Caco-2 (cell line): ENCODE results near the gene CERS6. TPM values are rescaled to one million over a fixed set of nuclear protein-coding genes. Genes with fewer than 3 reads are reported as not detected.

Source experiments
- BruUV-seq: library from RNA; stranded (reverse); fragments of 400-500 nt; replicated peaks from 2 replicates; lab custom pipeline; 2021; lab: Mats Ljungman, UMichigan
- CTCF ChIA-PET: fragments of 300-600 bp; sonication (Branson Sonifier 250); formaldehyde crosslinking; loops from one replicate; lab custom pipeline; 2022; ENCODE audit warnings: antibody characterized with exemption; lab: Charles Lee
- POLR2A ChIA-PET: fragments of 300-600 bp; sonication (Branson Sonifier 250); formaldehyde crosslinking; loops from one replicate; lab custom pipeline; 2022; ENCODE audit warnings: antibody characterized with exemption; lab: Charles Lee
- DNase-seq, 2 experiments: peaks; one replicate each; pipeline versions ENCODE4 v3.0.0 to v3.0.0-alpha.2; 2020 to 2022
- H3K27me3 ChIP-seq: replicated peaks from 2 replicates; pipeline ENCODE4 v1.6.0; 2011; ENCODE audit warnings: low read length; ENCODE audit not compliant: control insufficient read depth, insufficient read depth
- H3K36me3 ChIP-seq: 2 replicates; pipeline ENCODE4 v1.5.1; 2011; ENCODE audit warnings: low read length; ENCODE audit not compliant: control insufficient read depth, insufficient read depth
- H3K4me1 ChIP-seq: fragments of 250-450 bp; sonication (Bioruptor Pico); 2 replicates; pipeline ENCODE4 v1.5.1; 2020; ENCODE audit warnings: mild to moderate bottlenecking
- H3K4me3 ChIP-seq: 2 replicates; pipeline ENCODE4 v1.5.1; 2011; ENCODE audit warnings: low read depth, mild to moderate bottlenecking, control low read depth, low read length
- H3K9me3 ChIP-seq: fragments of 250-450 bp; sonication (Bioruptor Pico); 2 replicates; pipeline ENCODE4 v1.5.1; 2020; ENCODE audit warnings: mild to moderate bottlenecking, moderate library complexity
- H3K27ac Mint-ChIP-seq: one replicate; pipeline ENCODE4 v1.8.0; 2022; ENCODE audit warnings: mixed read lengths; ENCODE audit not compliant: unreplicated experiment
- H3K27me3 Mint-ChIP-seq: one replicate; pipeline ENCODE4 v1.8.0; 2022; ENCODE audit warnings: mixed read lengths; ENCODE audit not compliant: insufficient read depth, unreplicated experiment
- H3K36me3 Mint-ChIP-seq: one replicate; pipeline ENCODE4 v1.8.0; 2022; ENCODE audit warnings: mild to moderate bottlenecking, mixed read lengths; ENCODE audit not compliant: insufficient read depth, unreplicated experiment
- H3K4me1 Mint-ChIP-seq: one replicate; pipeline ENCODE4 v1.8.0; 2022; ENCODE audit warnings: low read depth, mixed read lengths; ENCODE audit not compliant: unreplicated experiment
- H3K4me3 Mint-ChIP-seq: one replicate; pipeline ENCODE4 v1.8.0; 2022; ENCODE audit warnings: mild to moderate bottlenecking, moderate library complexity, mixed read lengths; ENCODE audit not compliant: unreplicated experiment
- H3K9me3 Mint-ChIP-seq: one replicate; pipeline ENCODE4 v1.8.0; 2022; ENCODE audit warnings: mixed read lengths; ENCODE audit not compliant: unreplicated experiment
- intact Hi-C: fragments of 100-400 bp; cut with micrococcal nuclease; formaldehyde crosslinking; loops from one replicate; pipeline ENCODE4 v1.10.0; 2022; ENCODE audit not compliant: unreplicated experiment
- total RNA-seq: library from RNA; stranded (reverse); gene quantifications from 2 replicates; pipeline ENCODE4 v1.2.3, GENCODE V29; 2022
- TF ChIP-seq, protein P1 (sequence below), 2 experiments: fragments of 200-600 bp in 1 of 2; IDR thresholded peaks; 1 replicate in 1 of 2; 2 replicates in 1 of 2; pipeline versions ENCODE4 v1.5.1 to v1.8.0; 2011 to 2022; ENCODE audit warnings: antibody characterized with exemption in 1 of 2, control low read depth in 1 of 2, inconsistent platforms in 1 of 2, low read depth in 1 of 2, low read length in 1 of 2, mild to moderate bottlenecking in 1 of 2, moderate library complexity in 1 of 2; ENCODE audit not compliant: insufficient read depth in 1 of 2, severe bottlenecking in 1 of 2, unreplicated experiment in 1 of 2

Gene CERS6
- total RNA-seq, 1 experiment from 2014 or later: 32.7 TPM

DNA sequence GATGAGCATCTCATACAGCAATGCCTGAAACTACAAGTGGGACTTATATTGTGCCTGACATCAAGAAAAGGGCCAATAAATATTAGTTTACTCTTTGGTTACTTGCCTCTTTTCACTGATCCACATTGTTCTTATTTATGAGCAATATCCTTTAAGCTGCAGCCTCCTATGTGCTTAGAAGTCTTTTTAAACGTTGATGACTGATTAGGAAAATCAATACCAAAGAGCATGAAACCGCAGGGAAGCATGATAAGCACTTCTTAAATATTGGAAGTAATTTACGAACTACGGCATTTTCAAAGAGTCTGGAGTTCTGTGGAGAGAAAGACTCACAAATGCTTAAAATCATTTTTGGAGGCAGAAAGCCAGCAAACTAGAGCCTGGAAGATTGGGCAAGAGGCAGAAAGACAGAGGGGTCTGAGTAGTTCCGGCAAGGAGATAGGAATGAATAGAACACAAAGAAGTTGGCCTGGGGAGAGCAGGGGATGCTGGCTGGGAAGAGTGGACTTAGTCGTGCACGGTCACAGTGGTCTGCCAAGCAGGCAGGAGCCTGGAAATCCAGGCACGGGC lies 223.8 kb downstream of the CERS6 start:
- no peaks in the 10 kb centered on the region for H3K9me3 Mint-ChIP-seq

DNA sequence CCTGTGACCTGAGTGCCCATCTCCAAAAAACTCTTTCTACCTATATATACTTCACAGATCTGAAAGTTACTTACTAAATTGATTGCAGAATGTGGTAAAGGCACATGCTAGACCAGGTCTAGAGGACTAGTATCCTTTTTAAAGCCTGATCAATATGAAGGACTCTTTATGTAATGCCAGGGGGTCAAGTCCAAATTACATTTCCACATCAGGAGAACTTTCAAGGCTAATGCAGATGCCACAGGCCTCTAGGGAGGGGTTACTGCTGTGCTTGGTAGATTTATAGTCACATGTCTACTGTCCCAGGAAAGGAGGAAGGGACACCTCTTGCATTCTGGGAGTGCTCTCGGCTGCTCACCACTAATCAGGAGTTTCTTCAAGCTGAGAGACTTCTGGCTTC lies 227.9 kb downstream of the CERS6 start:
- intact Hi-C loops: loop anchor here (2.0 kb wide), 1 partner anchor 23 kb away; no protein-coding TSS in a partner anchor
- peaks cover 11% of the 10 kb centered on the region for H3K4me1 Mint-ChIP-seq
- Histone ChIP-seq H3K36me3 (no peaks in the 10 kb centered on the region), H3K27me3 (no peaks in the 10 kb centered on the region), H3K9me3 (no peaks in the 10 kb centered on the region), H3K4me3 (no peak overlapping the region), H3K4me1 (peaks cover 10% of the 10 kb centered on the region)
- DNase-seq: no peak
- H3K4me3 Mint-ChIP-seq: no peak overlapping the region
- no TSS peak for BruUV-seq
- H3K36me3 Mint-ChIP-seq: peaks cover 10% of the 10 kb centered on the region
- CTCF ChIA-PET: no interaction called here
- H3K27ac Mint-ChIP-seq: no peak overlapping the region
- no peaks in the 10 kb centered on the region for H3K27me3 Mint-ChIP-seq
- TF ChIP-seq, protein P1, sequence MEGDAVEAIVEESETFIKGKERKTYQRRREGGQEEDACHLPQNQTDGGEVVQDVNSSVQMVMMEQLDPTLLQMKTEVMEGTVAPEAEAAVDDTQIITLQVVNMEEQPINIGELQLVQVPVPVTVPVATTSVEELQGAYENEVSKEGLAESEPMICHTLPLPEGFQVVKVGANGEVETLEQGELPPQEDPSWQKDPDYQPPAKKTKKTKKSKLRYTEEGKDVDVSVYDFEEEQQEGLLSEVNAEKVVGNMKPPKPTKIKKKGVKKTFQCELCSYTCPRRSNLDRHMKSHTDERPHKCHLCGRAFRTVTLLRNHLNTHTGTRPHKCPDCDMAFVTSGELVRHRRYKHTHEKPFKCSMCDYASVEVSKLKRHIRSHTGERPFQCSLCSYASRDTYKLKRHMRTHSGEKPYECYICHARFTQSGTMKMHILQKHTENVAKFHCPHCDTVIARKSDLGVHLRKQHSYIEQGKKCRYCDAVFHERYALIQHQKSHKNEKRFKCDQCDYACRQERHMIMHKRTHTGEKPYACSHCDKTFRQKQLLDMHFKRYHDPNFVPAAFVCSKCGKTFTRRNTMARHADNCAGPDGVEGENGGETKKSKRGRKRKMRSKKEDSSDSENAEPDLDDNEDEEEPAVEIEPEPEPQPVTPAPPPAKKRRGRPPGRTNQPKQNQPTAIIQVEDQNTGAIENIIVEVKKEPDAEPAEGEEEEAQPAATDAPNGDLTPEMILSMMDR (IDR thresholded peaks at IDR 0.05; ENCODE audit: insufficient read depth in 1 of 2, low read depth in 1 of 2, low read length in 1 of 2, severe bottlenecking in 1 of 2, unreplicated experiment in 1 of 2): no peak
- no peaks in the 10 kb centered on the region for H3K9me3 Mint-ChIP-seq
- POLR2A ChIA-PET: no interaction called here

More for the DNA sequence above, 223.8 kb downstream of the CERS6 start:
- H3K4me3 Mint-ChIP-seq: no peak overlapping the region
- Histone ChIP-seq H3K36me3 (no peaks in the 10 kb centered on the region), H3K27me3 (no peaks in the 10 kb centered on the region), H3K4me3 (no peak overlapping the region), H3K4me1 (peaks cover 4% of the 10 kb centered on the region; the same call in 1 of the 2 replicates), H3K9me3 (no peaks in the 10 kb centered on the region)
- H3K4me1 Mint-ChIP-seq: no peaks in the 10 kb centered on the region
- TF ChIP-seq, protein P1 (IDR thresholded peaks at IDR 0.05; ENCODE audit: insufficient read depth in 1 of 2, low read depth in 1 of 2, low read length in 1 of 2, severe bottlenecking in 1 of 2, unreplicated experiment in 1 of 2): no peak
- ChIA-PET CTCF (no interaction called here), POLR2A (no interaction called here)
- BruUV-seq: no TSS peak
- DNase-seq: no peak
- intact Hi-C loops: no loop called here
- no peak overlapping the region for H3K27ac Mint-ChIP-seq
- H3K36me3 Mint-ChIP-seq: peaks cover 11% of the 10 kb centered on the region
- H3K27me3 Mint-ChIP-seq: no peaks in the 10 kb centered on the region

DNA sequence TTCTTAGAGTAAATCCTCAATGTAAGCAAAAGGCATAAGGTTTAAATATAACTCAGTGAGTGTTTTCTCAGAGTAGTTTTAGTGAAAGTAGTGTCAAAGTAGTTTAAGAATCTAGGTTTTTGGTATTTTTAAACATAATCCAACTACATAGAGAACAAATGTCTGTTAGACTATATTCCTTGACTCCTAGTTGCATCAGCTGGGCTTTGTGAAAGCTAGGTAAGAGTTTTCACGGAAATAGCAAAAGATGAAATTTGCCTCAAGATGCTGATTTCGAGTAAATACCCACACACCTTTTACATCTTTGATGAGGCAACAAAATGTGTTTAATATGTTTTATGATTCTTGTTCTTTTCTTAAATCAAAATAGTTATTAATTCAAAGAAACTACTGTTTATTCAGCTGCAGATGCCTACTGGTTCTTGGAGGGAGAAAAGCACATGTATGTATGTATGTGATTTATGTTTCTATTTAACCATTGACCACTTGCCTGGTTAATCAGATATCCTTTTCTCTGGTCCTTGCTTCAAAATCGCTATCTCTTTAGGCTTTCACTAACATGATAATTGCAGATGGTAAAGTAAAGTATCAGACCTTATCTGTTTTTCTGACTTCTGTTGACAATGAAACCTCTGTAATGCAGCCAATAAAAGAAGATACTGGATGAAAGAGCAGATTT lies 229.0 kb downstream of the CERS6 start:
- H3K4me1 ChIP-seq: peaks cover 10% of the 10 kb centered on the region
- H3K36me3 Mint-ChIP-seq: peaks cover 10% of the 10 kb centered on the region
- no peaks in the 10 kb centered on the region for H3K27me3 Mint-ChIP-seq
- H3K4me1 Mint-ChIP-seq: peaks cover 11% of the 10 kb centered on the region
- H3K4me3 ChIP-seq: no peak overlapping the region
- H3K9me3 ChIP-seq: no peaks in the 10 kb centered on the region
- no peaks in the 10 kb centered on the region for H3K36me3 ChIP-seq
- H3K9me3 Mint-ChIP-seq: no peaks in the 10 kb centered on the region
- intact Hi-C loops: loop anchor here (2.0 kb wide), 1 partner anchor 22 kb away; no protein-coding TSS in a partner anchor
- H3K27ac Mint-ChIP-seq: no peak overlapping the region
- BruUV-seq: no TSS peak
- H3K4me3 Mint-ChIP-seq: no peak overlapping the region
- DNase-seq: no peak
- POLR2A ChIA-PET: no interaction called here
- H3K27me3 ChIP-seq: no peaks in the 10 kb centered on the region
- CTCF ChIA-PET: interaction anchor here (0.6 kb wide), 1 partner anchor 175 kb away, joined by 3 read pairs; no protein-coding TSS in a partner anchor
- TF ChIP-seq, protein P1 (IDR thresholded peaks at IDR 0.05; ENCODE audit: insufficient read depth in 1 of 2, low read depth in 1 of 2, low read length in 1 of 2, severe bottlenecking in 1 of 2, unreplicated experiment in 1 of 2): no peak
